ENCODE measurements around the gene TMEM135. TPM values are rescaled to one million over a fixed set of nuclear protein-coding genes. Genes with fewer than 3 reads are reported as not detected.

Gene TMEM135
- total and polyA plus RNA-seq, 2 donors (not counting 1 experiment from before 2014, with no cell fraction given) = 2.7 to 19.5 TPM

- no peaks in the 10 kb centered on the region for H3K27me3 Mint-ChIP-seq
- H3K4me1 ChIP-seq (ENCODE audit: control insufficient read depth in 2 of 2, insufficient read depth in 2 of 2, low read length in 2 of 2) = no peaks in the 10 kb centered on the region
- DNase-seq (no peak), ATAC-seq (ENCODE audit: low read depth) (no peak)
- H3K4me3 Mint-ChIP-seq = no peak overlapping the region
- no CpG with 5 or more reads among the region's 1 CpG for WGBS (ENCODE audit: insufficient coverage)
- no peak overlapping the region for H3K27ac Mint-ChIP-seq
- CTCF ChIA-PET = interaction anchor here (0.6 to 2.2 kb wide), 2 partner anchors 10 to 16 kb away, joined by 3 to 8 read pairs; no protein-coding TSS in a partner anchor
- H3K27me3 ChIP-seq (replicated peaks in 1 of 4; ENCODE audit: control extremely low read depth in 1 of 4, control insufficient read depth in 3 of 4, insufficient read depth in 4 of 4, low read length in 3 of 4) = no peaks in the 10 kb centered on the region
- H3K4me1 Mint-ChIP-seq = no peaks in the 10 kb centered on the region
- no peaks in the 10 kb centered on the region for H3K9me3 Mint-ChIP-seq (ENCODE audit: insufficient read depth)
- peaks cover 2 to 4% of the 10 kb centered on the region in 2 experiments for H3K36me3 ChIP-seq (replicated peaks in 1 of 2; ENCODE audit: control extremely low read depth in 1 of 2, control insufficient read depth in 1 of 2, extremely low read depth in 1 of 2, insufficient read depth in 2 of 2, low read length in 1 of 2)
- POLR2A ChIA-PET = no interaction called here
- no peak overlapping the region for H3K9ac ChIP-seq (ENCODE audit: low read length)
- intact Hi-C loops (cut with micrococcal nuclease) = no loop called here
- H3K79me2 ChIP-seq (ENCODE audit: control insufficient read depth, insufficient read depth, low read length) = no peaks in the 10 kb centered on the region
- no peak for TF ChIP-seq EZH2 (IDR thresholded peaks at IDR 0.05; ENCODE audit: borderline replicate concordance, insufficient read depth, low read depth, low read length, poor library complexity, severe bottlenecking)
- TF ChIP-seq, protein P1, sequence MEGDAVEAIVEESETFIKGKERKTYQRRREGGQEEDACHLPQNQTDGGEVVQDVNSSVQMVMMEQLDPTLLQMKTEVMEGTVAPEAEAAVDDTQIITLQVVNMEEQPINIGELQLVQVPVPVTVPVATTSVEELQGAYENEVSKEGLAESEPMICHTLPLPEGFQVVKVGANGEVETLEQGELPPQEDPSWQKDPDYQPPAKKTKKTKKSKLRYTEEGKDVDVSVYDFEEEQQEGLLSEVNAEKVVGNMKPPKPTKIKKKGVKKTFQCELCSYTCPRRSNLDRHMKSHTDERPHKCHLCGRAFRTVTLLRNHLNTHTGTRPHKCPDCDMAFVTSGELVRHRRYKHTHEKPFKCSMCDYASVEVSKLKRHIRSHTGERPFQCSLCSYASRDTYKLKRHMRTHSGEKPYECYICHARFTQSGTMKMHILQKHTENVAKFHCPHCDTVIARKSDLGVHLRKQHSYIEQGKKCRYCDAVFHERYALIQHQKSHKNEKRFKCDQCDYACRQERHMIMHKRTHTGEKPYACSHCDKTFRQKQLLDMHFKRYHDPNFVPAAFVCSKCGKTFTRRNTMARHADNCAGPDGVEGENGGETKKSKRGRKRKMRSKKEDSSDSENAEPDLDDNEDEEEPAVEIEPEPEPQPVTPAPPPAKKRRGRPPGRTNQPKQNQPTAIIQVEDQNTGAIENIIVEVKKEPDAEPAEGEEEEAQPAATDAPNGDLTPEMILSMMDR (IDR thresholded peaks at IDR 0.05) = no peak
- H3K4me2 ChIP-seq (replicated peaks; ENCODE audit: low read depth, low read length, poor library complexity, severe bottlenecking) = no peak overlapping the region
- no peak overlapping the region for H2AFZ ChIP-seq (ENCODE audit: insufficient read depth, low read depth, low read length, poor library complexity, severe bottlenecking)
- no peak overlapping the region for H3K27ac ChIP-seq (ENCODE audit: low read length in 2 of 2)
- H3K9me3 ChIP-seq (ENCODE audit: control extremely low read depth in 1 of 3, control insufficient read depth in 2 of 3, insufficient read depth in 1 of 3, low read length in 2 of 3) = no peaks in the 10 kb centered on the region
- no peaks in the 10 kb centered on the region for H4K20me1 ChIP-seq (ENCODE audit: control insufficient read depth, insufficient read depth, low read length, poor library complexity, severe bottlenecking)
- H3K4me3 ChIP-seq (ENCODE audit: control extremely low read depth in 1 of 5, extremely low read depth in 1 of 5, insufficient read depth in 1 of 5, low read depth in 2 of 5, low read length in 4 of 5) = no peak overlapping the region
These were observed 268.6 kb downstream of the TMEM135 start for GRCh38 chr11:87306262-87306851.

DNA sequence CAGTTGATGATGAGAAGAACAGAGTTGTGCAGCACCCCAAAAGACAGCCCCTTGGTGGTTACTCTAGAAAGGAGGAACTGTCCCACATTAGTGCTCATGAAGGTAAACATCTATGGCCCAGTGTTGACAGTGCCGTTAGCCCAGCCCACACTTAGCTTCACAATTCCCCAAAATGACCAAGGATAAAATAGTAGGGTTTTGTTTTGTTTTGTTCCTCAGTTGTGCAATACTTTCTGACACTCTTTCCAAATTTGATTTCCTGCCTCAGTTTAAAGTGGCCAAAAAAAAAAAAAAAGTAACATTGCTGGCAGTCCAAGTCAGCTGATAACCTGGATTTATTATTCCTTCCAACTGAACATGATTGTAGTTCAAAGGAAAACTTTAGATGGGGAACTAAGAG lies 269.4 kb downstream of the TMEM135 start:
- ATAC-seq (ENCODE audit: low read depth) (no peak), DNase-seq (no peak)
- H3K4me3 Mint-ChIP-seq = no peak overlapping the region
- H3K27ac Mint-ChIP-seq = no peak overlapping the region
- Histone ChIP-seq H3K4me1 (ENCODE audit: control insufficient read depth in 2 of 2, insufficient read depth in 2 of 2, low read length in 2 of 2) (no peaks in the 10 kb centered on the region), H3K9ac (ENCODE audit: low read length) (no peak overlapping the region), H3K9me3 (ENCODE audit: control extremely low read depth in 1 of 3, control insufficient read depth in 2 of 3, insufficient read depth in 1 of 3, low read length in 2 of 3) (no peaks in the 10 kb centered on the region), H3K79me2 (ENCODE audit: control insufficient read depth, insufficient read depth, low read length) (no peaks in the 10 kb centered on the region), H3K36me3 (replicated peaks in 1 of 2; ENCODE audit: control extremely low read depth in 1 of 2, control insufficient read depth in 1 of 2, extremely low read depth in 1 of 2, insufficient read depth in 2 of 2, low read length in 1 of 2) (peaks cover 2 to 4% of the 10 kb centered on the region in 2 experiments), H3K27ac (ENCODE audit: low read length in 2 of 2) (no peak overlapping the region), H4K20me1 (ENCODE audit: control insufficient read depth, insufficient read depth, low read length, poor library complexity, severe bottlenecking) (no peaks in the 10 kb centered on the region), H2AFZ (ENCODE audit: insufficient read depth, low read depth, low read length, poor library complexity, severe bottlenecking) (no peak overlapping the region), H3K4me3 (ENCODE audit: control extremely low read depth in 1 of 5, extremely low read depth in 1 of 5, insufficient read depth in 1 of 5, low read depth in 2 of 5, low read length in 4 of 5) (no peak overlapping the region), H3K4me2 (replicated peaks; ENCODE audit: low read depth, low read length, poor library complexity, severe bottlenecking) (no peak overlapping the region), H3K27me3 (replicated peaks in 1 of 4; ENCODE audit: control extremely low read depth in 1 of 4, control insufficient read depth in 3 of 4, insufficient read depth in 4 of 4, low read length in 3 of 4) (no peaks in the 10 kb centered on the region)
- no CpG with 5 or more reads among the region's 1 CpG for WGBS (ENCODE audit: insufficient coverage)
- ChIA-PET POLR2A (no interaction called here), CTCF (interaction anchor here (2.2 kb wide), 1 partner anchor 16 kb away, joined by 8 read pairs; no protein-coding TSS in a partner anchor)
- TF ChIP-seq EZH2 (IDR thresholded peaks at IDR 0.05; ENCODE audit: borderline replicate concordance, insufficient read depth, low read depth, low read length, poor library complexity, severe bottlenecking) = no peak
- TF ChIP-seq, protein P1 (IDR thresholded peaks at IDR 0.05) = no peak
- intact Hi-C loops (cut with micrococcal nuclease) = no loop called here
- H3K9me3 Mint-ChIP-seq (ENCODE audit: insufficient read depth) = no peaks in the 10 kb centered on the region
- no peaks in the 10 kb centered on the region for H3K27me3 Mint-ChIP-seq
- H3K4me1 Mint-ChIP-seq = no peaks in the 10 kb centered on the region
